Glomerular visceral epithelial cell (primary cell): Measurements from ENCODE around the gene DLX6.

Experiments
- DNase-seq: peaks from one replicate; pipeline ENCODE4 v3.0.0-alpha.2; 2016; ENCODE audit errors: extremely low spot score

The DLX6 gene

DNA sequence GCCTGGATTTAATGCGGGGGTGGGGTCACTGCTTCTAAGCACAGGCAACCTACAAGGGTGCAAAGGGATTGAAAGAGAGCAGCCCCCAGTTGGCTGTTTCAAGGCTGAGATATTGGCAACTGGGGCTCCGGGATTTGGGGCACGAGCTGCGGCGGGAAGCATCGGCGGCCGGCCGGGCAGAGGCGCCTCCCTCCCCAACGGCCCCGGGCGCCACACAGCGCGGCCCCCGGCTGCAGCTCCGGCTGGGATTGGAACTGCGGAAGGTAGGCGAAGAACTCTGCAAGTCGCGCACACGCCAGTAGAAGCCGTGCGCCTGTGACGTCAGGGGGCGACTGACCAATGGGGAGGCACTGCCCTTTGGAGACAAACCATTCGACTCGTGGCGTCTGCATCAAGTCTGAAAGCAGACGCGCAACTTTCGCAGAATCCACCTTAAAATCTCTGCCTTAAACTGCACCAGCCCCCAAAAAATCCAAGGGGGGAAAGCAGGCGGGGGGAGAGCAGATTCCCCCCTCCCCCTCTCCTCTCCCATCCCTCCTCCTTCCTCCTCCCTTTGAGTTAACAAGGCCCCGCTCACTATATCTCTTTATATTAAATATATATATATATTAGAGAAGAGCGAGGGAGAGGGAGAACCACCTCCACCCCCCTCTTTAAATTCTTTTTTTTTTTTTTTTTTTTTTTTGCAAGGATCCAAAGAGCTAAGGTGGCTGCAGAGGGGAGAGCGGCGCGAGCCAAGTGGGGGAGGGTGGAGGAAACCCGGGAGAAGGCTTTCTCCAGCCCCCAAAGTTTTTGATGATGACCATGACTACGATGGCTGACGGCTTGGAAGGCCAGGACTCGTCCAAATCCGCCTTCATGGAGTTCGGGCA, at the start of gene DLX6:
Gene DLX6, plus strand, starts transcription at position 371 of the 872 bp plus-strand sequence. Its CDS starts 425 bp downstream, at position 796.
- DNase-seq = no peak

DNA sequence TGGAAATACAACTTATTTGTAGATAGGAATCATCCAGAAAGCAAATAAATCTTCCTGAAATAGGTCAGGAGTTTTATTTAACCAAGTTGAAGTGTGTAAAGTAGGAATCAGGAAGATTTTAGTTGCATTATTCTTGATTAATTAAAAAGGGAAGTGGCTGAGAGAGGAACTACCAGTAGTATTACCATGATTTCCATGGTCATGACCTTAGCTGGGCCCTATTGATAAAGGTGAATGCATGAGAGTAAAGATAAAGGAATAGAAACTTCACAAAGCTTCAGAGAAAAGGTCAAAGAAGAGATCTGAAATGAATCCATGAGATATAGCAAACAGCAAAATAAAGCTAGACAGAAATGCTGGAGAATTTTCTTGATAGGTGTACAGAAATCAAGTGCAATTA, 46.2 kb upstream of the DLX6 start:
- DNase-seq = no peak

GRCh38 chr7:96962221-96962885, 43.0 kb upstream of the DLX6 start:
- no peak for DNase-seq

- DNase-seq = no peak
These were observed 36.4 kb upstream of the DLX6 start for GRCh38 chr7:96968981-96969380.

- no peak for DNase-seq
These were observed 34.6 kb upstream of the DLX6 start for GRCh38 chr7:96970739-96971138.

DNA sequence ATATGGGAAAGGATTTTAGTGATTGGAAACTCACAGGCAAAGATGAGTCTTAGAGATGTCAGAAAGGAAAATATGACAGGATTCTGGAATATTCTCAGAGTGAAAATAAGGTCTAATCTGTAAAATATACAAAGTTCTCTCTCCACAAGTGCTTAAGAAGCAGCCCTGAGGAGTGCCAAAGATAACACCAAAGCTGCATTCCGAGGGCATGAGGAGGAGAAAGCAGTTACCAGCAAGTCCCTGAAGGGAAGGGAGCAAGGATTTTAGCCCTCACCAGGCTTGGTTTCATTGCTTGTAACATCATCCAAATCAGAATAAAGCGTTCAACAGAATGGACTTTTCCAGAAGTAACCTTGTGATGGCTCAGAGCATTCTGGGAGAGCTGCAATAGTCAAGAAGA, 31.4 kb upstream of the DLX6 start:
- no peak for DNase-seq

DNA sequence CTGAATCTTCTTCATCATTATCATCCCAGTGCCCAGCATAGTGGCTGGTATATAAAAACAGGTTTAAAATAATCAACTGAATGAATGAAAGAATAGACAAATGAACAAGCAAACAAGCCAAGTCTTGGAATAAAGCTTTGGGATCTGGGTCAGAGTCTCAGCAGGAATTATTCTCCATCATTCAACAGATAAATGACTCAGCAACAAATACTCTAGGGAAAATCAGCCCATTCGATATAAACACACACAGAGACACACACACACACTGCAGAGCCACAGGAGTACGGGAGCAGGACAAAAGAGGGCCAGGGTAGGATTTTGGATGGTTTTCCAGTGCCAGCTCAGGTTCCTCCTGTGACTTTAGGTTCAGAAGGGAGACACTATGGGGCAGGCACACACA, 29.2 kb upstream of the DLX6 start:
- no peak for DNase-seq

DNA sequence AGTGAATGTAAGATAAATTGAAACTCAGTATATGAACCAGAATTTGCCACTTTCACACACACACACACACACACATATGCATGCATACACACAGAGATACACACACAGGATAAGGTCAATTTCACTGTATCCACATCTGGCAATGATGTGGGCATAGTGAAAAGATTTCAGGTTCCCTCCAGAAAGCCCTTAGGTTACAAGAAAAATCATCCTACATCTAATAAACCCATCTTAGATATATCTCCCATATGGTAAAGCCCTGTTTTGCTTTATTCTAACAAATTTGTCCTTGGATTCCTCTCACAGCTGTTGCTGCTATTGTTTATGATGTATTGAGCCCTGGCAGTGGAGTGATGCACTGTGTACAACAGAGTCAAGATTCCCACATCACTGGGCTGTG, 27.9 kb upstream of the DLX6 start:
- DNase-seq = no peak

- DNase-seq = no peak
These were observed 25.6 kb upstream of the DLX6 start for GRCh38 chr7:96979551-96980276.

GRCh38 chr7:96982586-96982985, 22.8 kb upstream of the DLX6 start:
- no peak for DNase-seq

DNA sequence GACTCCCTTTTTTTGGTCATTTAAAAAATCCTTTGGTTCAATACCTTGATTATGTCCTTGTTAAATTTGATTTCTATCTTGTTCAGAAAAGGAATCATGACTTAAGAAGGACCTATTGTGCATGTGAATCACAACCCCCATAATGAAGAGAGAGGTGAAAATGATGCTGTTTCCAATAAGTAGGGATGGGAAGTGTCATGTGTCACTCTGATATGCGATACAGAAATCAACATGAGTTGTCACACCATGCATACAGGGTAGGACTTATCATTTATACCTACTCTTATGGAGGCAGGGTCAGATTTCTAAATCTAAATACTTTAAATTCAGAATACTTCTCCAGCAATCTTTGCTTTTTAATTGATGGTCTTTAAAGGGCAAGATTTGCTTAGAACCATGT, 19.4 kb upstream of the DLX6 start:
- DNase-seq = no peak

- no peak for DNase-seq
These were observed 18.5 kb upstream of the DLX6 start for GRCh38 chr7:96986901-96987300.

DNA sequence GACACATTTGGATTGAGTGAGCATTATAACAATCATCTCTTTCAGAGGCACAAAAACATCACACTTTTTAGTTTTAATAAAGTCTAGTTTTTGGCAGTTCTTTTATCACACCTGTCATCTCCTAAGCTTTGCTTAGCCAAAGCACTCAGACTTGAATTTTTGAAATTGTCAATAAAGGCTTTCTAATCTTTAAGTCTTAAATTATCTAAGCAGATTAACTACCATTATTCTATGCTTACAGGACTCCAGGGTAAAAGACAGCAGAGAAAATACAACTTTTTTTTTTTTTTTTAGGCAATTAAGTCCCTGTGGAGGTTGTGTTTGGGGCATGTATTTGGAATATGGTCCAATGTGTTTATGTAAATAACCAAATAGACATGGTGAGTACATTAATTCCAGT, 17.6 kb upstream of the DLX6 start:
- no peak for DNase-seq

- DNase-seq = no peak
These were observed 16.0 kb upstream of the DLX6 start for GRCh38 chr7:96989241-96989858.

DNA sequence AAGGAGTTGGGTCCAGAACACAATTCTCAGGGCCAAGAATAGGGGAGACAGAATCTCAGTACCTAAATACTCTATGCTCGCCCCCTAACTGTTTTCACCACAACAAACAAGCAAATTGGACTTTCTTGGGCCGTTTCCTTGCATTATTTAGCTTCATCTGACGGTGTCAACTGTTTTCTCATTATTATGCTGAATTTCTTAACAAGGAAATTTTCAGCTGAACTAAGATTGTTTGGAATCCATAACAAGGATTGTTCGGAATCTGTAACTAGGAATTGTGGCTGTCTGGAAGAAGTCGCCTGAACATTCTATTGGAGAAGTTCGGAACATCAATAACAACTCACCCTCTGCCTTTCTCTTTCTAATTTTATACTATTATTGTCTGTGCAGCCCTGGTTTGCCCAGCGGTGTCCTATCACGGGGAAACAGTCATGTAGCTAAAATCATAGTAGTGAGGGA, 15.5 kb upstream of the DLX6 start:
- DNase-seq = no peak

DNA sequence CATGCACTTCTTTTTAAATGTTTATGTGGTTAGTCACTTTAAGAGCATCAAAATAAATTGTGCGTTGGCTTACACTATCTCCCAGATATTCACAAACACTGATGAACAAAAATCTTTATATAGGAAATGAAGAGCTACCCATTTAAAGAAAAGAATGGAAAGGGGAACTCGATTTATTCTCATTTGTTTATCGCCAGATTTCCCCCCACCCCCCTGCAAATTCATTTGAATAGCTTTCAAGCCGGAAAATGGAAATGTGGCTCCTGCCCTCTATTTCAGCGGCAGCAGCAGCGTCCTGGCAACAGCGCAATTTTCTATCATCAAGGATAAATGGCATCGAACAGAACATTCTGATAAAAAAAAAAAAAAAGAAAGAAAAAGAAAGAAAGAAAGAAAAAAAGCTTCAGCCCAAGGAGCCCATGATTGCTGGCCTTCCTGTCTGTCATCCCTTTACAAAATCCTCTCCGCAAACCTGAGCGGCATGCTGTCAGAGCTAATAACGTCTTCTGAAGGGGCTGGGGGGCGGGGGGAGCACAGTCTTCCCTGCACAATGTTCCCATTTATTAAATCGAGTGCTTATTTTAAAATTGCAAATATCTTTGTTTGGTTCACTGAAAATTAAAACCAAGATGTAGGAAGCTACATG, 13.7 kb upstream of the DLX6 start:
- DNase-seq = no peak

- no peak for DNase-seq
These were observed 13.0 kb upstream of the DLX6 start for GRCh38 chr7:96992192-96993005.

DNA sequence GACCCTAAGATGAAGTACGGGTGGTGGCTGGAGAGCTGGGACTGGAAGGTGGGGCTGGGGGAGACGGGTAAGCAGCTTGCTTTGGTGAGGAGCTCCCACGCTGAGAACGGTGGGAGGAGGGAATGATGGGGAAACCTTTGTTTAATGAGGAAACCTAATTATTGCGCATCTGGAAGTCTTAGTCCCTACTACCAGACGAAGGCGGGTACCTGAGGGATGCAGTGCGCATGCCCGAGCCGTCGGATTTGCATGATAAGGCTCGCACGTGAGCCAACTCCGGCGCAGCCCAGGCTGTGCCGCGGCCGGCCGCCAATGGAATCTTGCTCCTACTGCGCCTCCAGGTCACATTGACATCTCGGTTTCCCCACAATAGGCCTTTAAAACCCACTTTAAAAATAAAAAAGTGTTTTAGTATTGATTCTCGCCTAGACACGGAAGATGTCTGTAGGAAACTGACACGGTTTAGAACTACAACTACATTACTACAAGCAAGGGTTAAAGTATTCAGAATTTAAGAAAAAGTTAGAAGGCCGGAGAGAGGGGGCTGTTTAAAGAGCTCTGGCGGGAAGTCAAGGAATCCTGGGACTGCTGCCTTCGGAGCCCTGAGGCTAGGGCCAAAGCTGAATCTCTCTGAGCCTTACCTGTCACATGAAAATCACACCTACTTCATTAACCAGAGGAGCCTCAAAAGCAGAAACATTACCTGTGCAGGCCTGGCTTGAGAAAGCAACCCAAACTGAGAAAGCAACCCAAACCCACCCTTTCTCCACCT, 12.1 kb upstream of the DLX6 start:
- DNase-seq = no peak

- no peak for DNase-seq
These were observed 11.4 kb upstream of the DLX6 start for GRCh38 chr7:96993980-96994379.
